ENCODE results near the gene SYNGAP1. TPM values are rescaled to one million over a fixed set of nuclear protein-coding genes. Genes with fewer than 3 reads are reported as not detected.

SYNGAP1 gene
- total RNA-seq, 3 donors from 2014 or later: 18.6 to 23.4 (median 20.2) TPM

DNA sequence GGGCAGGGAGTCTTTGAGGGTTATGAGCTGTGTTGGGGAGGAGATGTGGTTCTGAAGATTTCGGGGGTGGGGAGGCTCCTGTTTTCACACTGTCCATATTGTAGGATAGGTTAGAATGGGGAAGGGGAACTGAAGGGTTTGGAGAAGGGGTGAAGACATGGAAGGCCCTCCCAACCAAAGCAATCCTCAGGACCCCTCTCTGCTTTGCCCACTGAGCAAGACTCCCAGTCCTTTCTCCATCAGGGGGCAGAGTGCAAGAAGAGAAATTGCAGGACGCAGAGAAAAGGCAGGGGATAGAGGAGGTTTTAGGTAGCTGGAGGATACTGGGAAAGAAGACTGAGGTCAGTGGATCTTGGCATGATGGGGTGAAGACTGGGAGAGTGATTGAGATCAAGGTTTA, 3.9 kb downstream of the SYNGAP1 start:
- Mint-ChIP-seq H3K27me3 (ENCODE audit: low read depth) (no peaks in the 10 kb centered on the region), H3K4me1 (ENCODE audit: low read depth) (peaks cover 61% of the 10 kb centered on the region), H3K36me3 (ENCODE audit: insufficient read depth) (no peaks in the 10 kb centered on the region), H3K9me3 (no peaks in the 10 kb centered on the region), H3K4me3 (no peak overlapping the region)
- ATAC-seq (no peak), DNase-seq (no peak)

DNA sequence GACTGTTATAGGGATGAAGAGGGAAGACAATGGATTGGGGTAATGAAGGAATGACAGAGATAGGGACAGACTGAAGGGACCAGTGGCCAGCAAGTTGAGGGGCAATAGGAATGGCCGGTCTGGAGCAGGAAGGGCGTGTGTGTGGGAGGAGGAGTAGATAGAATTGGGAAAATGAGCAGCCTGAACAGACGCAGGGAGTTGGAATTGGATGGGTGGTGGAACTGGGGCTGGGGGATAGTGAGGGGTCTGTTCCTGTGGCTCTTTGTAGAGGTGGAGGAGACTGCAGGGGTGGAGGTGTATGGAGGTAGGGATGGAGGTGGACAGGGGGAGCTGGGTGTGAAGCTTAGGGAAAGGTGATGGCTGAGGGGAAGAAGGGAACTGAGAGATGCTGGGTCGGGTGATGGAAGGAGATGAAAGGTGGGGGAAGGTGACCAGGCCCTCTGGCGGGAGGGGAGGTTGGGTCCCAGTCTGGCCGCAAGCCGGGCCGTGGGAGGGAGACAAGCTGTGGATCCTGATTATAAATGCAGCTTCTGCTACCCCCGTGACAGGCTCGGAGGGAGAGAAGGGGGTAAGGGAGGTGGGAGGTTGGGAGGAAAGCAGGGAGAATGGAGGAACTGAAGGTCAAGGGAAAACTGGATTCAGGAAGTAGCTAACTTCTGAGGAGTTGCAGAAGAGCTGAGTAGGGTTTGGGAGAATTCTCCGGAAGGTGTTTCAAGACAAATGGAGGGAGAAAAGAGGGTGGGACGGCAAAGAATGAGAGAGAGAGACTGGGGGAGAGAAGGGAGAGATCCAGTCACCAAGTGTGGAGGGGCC, 5.2 kb downstream of the SYNGAP1 start:
- Mint-ChIP-seq H3K27me3 (ENCODE audit: low read depth) (no peaks in the 10 kb centered on the region), H3K4me1 (ENCODE audit: low read depth) (peaks cover 63% of the 10 kb centered on the region), H3K9me3 (no peaks in the 10 kb centered on the region), H3K4me3 (peak overlapping the region; percentile 90), H3K36me3 (ENCODE audit: insufficient read depth) (no peaks in the 10 kb centered on the region)
- ATAC-seq (no peak), DNase-seq (no peak)

DNA sequence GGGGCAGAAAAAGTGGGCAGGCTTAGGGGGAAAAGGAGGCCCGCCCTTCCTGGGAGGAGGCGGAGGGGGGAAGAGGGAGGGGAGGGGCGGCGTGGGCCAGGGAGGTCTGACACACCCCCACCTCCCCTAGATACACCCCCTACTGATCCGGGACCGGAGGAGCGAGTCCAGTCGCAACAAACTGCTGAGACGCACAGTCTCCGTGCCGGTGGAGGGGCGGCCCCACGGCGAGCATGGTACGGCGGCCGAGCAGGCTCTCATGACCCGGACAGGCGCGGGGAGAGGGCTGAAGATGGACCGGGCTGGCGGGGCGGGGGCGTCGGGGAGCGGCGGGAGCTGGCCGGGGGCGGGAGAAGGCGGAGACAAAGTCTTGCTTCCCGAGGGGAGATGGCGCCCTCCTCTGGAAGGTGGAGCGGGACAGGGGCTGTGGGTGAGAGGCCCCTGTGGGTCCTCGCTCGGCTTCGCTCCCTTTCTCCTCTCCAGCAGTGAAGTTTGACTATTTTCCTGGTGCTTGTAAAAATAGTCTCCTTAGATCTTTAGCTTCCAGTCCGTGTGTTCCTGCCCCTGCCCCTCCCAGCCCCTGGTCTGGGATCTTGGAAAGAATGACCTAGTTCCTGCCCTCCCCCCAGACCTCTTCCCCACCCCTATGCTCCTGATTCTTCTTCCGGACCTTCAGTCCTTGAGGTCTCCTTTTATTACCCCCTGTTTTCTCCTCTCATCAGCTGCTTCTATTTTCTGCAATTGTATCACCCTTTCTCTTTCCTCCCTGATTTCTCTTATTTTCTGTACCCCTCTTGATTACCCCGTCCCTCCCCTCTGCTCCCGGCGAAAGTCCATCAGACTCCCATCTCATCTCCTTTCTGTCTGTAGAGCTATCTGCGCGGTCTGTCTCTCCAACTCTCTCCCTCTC, 6.1 kb downstream of the SYNGAP1 start:
- peaks cover 69% of the 10 kb centered on the region for H3K4me1 Mint-ChIP-seq (ENCODE audit: low read depth)
- H3K27me3 Mint-ChIP-seq (ENCODE audit: low read depth): no peaks in the 10 kb centered on the region
- peak overlapping the region; percentile 90 for H3K4me3 Mint-ChIP-seq
- no peaks in the 10 kb centered on the region for H3K9me3 Mint-ChIP-seq
- no peaks in the 10 kb centered on the region for H3K36me3 Mint-ChIP-seq (ENCODE audit: insufficient read depth)
- DNase-seq (peak; percentile 77), ATAC-seq (peak; percentile 51 to 60)

DNA sequence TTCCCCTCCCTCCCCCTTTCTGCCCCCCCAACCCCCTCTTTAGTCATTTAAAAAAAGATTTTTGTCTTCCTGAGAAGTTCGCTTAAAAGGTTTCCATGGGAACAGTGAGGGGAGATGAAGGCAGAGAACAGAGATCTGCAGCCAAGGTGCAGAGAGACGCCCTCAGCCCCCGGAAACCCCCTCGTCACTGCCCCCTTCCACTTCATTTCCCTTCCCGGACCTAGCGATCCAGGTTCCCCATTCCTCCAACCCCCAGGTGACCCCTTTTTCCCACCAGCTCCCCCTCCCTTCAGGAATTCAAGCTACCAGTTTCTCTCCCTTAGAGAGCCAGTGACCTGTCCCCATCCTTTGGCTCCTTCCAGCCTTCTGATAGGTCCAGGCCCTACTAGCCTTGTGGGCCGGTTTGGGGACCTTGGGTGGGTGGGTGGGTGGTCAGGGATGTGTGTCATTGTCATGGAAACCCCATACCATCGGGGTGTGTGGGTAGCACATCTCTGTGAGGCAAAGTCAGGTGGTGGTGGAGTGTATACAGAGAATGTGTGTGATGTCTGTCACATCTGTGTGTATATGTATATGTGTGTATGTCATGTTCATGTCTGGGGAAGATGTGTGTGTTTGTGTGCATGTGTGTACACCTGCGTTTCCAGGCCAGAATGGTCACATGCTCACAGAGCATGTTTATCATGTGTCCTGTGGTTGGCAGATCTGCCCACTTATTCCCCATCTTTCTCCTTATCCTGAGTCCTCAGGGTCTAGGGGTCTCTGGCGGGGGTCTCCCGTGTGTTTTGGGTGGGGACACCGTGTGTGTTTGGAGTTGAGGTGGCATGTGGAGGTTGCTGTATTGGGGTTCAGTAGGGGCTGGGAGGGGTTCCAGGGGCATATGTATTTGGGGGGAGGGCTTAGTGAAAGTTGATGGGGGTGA, 7.0 kb downstream of the SYNGAP1 start:
- Mint-ChIP-seq H3K27me3 (ENCODE audit: low read depth) (no peaks in the 10 kb centered on the region), H3K36me3 (ENCODE audit: insufficient read depth) (no peaks in the 10 kb centered on the region), H3K4me3 (peak overlapping the region; percentile 90), H3K4me1 (ENCODE audit: low read depth) (peaks cover 67% of the 10 kb centered on the region), H3K9me3 (no peaks in the 10 kb centered on the region)
- ATAC-seq (peak; percentile 8 to 13), DNase-seq (no peak)

DNA sequence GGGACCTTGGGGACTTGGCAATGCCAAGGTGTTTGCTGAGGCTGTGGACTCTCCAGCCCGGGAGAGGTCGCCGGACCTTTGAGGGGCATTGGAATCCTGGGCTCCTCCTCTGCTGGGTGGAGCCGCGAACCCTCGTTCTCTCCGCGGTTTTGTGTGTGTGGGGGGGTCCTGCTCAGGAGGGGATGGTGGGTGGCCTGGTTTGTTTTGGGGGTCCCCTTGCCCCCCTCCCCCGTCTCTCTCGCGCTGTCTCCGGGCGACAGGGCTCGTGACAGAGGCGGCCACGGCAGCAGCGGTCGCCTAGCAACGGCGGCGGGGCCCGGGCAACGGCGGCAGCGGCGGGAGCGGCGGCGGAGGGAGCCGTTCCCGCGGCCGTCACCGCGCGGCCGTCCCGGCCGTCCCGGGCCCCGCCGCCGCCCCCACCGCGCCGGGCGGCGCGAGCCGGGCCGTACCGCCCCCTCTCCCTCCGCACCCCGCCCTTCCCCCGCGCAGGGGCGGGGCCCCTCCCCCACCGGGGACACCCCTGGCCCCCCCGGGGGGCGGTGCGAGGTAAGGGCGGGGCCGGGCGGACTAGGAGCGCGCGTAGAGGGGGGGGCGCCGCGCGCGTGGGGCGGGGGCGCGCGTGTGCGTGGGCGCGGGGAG, 7.8 kb downstream of the SYNGAP1 start:
- H3K36me3 Mint-ChIP-seq (ENCODE audit: insufficient read depth): no peaks in the 10 kb centered on the region
- peaks cover 75% of the 10 kb centered on the region for H3K4me1 Mint-ChIP-seq (ENCODE audit: low read depth)
- ATAC-seq (peak; percentile 13 to 14), DNase-seq (peak; percentile 67)
- H3K27me3 Mint-ChIP-seq (ENCODE audit: low read depth): no peaks in the 10 kb centered on the region
- H3K4me3 Mint-ChIP-seq: peak overlapping the region; percentile 90
- no peaks in the 10 kb centered on the region for H3K9me3 Mint-ChIP-seq

DNA sequence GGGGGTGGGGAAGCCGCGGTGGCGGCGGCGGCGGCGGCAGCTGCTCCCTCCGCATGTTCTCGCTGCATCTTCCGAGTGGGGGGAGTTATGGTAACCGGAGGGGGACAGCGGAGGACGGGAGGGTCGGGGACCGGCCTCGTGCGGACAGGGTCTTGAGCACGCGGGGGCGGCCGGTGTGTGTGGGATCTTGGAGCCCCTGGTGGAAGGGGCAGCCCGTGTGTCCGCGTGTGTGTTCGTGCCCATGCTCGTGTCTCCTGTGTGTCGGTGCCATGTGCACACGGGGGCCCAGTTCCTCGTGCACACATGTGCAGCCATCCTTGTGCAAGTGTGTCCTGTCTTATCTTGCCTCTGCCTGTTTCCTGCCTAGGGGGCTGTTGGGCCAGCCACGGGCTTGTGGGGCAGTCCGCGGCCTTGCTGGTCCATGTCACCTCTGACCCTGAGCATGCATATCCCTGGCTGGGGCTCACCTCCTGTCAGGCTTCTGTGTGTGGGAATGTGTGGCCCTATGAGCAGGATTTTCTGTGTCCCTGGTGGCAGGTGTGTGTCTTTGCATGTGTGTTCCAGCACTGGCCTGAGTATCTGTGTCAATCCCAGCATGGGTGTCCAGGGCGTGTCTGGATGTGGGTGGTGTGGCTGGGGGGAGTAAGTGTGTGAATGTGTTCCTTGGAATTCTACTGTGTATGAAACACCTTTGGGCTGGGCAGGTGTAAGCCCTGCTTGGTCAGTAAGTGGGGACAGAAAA, 8.5 kb downstream of the SYNGAP1 start:
- Mint-ChIP-seq H3K27me3 (ENCODE audit: low read depth) (no peaks in the 10 kb centered on the region), H3K4me3 (peak overlapping the region; percentile 85), H3K9me3 (no peaks in the 10 kb centered on the region), H3K4me1 (ENCODE audit: low read depth) (peaks cover 80% of the 10 kb centered on the region), H3K36me3 (ENCODE audit: insufficient read depth) (no peaks in the 10 kb centered on the region)
- no peak for DNase-seq
- ATAC-seq: peak; percentile 12 to 17

DNA sequence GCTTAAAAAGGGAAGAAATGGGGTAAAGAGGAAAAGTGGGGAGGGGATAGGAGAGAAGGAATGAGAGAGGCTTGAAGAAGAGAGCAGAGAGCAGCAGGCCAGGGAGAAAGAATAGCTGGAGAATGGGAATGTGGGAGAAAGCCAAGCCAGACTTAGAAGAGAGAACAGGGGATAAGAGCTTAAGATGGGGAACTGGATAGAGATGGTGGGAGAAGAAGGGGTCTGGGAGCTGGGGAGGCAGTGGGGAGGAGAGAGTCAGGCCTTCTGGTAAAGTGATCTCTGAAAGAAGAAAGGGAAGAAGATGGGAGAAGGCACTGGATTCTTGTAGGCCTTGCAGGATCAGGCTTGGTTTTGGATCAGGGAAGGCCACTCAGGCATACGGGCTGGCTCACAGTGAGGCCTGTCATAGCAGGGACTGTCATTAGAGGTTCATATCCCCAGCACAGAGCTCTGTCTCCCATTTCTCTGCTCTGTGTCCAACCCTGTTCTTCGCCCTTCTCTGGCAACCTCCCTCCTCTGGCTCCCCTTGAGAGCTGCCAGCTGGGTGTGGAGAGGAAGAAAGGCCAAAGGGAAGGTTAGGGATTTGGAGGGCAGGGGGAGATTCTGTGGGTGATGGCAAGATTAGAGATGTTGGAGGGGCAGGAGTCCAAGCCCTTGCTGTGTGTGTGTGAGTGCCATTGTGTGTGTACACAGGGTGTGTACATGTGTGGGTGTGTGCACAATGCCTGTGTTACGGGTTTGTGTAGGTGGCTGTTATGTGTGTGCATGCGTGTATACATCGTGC, 9.3 kb downstream of the SYNGAP1 start:
- Mint-ChIP-seq H3K36me3 (ENCODE audit: insufficient read depth) (no peaks in the 10 kb centered on the region), H3K4me3 (peak overlapping the region; percentile 85), H3K4me1 (ENCODE audit: low read depth) (peaks cover 77% of the 10 kb centered on the region), H3K27me3 (ENCODE audit: low read depth) (no peaks in the 10 kb centered on the region), H3K9me3 (no peaks in the 10 kb centered on the region)
- ATAC-seq: no peak
- no peak for DNase-seq

DNA sequence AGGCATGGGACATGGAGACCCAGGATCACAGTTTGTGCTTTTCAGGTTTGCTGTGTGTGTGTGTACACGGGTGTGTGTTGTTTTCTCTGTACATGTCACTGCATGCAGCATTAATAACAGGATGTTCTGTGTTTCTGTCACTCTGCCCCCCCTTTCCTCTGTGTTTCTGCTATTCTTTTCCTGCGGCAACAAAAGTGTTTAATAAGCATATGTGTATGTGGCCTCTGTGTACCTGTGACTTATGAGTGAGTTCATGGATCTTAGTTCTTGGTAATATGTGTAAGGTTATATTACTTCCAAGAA, 9.8 kb downstream of the SYNGAP1 start:
- ATAC-seq (no peak), DNase-seq (no peak)
- Mint-ChIP-seq H3K36me3 (ENCODE audit: insufficient read depth) (no peaks in the 10 kb centered on the region), H3K27me3 (ENCODE audit: low read depth) (no peaks in the 10 kb centered on the region), H3K4me3 (peak overlapping the region; percentile 85), H3K9me3 (no peaks in the 10 kb centered on the region), H3K4me1 (ENCODE audit: low read depth) (peaks cover 71% of the 10 kb centered on the region)

DNA sequence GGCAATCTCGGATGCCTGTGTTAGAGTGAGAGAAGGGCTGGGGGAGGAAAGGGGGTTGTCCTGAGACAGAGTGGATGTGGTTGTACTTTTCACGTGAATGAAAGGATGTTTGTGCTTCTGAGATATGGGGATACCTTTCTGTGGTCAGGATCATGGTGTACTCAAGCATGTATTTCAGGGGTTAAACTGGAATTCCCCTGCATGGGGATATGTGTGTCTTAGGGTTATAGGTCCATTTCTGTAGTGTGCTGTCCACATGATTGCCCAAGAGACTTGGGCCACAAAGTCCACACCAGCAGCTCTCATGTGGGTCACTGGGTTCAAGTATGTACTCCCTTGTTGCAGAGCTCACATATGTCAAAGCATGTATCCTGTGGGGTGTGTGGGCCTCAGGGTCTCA, 10.5 kb downstream of the SYNGAP1 start:
- no peak for ATAC-seq
- H3K4me3 Mint-ChIP-seq: peak overlapping the region; percentile 85
- DNase-seq: no peak
- H3K9me3 Mint-ChIP-seq: no peaks in the 10 kb centered on the region
- no peaks in the 10 kb centered on the region for H3K27me3 Mint-ChIP-seq (ENCODE audit: low read depth)
- H3K4me1 Mint-ChIP-seq (ENCODE audit: low read depth): peaks cover 65% of the 10 kb centered on the region
- H3K36me3 Mint-ChIP-seq (ENCODE audit: insufficient read depth): no peaks in the 10 kb centered on the region

DNA sequence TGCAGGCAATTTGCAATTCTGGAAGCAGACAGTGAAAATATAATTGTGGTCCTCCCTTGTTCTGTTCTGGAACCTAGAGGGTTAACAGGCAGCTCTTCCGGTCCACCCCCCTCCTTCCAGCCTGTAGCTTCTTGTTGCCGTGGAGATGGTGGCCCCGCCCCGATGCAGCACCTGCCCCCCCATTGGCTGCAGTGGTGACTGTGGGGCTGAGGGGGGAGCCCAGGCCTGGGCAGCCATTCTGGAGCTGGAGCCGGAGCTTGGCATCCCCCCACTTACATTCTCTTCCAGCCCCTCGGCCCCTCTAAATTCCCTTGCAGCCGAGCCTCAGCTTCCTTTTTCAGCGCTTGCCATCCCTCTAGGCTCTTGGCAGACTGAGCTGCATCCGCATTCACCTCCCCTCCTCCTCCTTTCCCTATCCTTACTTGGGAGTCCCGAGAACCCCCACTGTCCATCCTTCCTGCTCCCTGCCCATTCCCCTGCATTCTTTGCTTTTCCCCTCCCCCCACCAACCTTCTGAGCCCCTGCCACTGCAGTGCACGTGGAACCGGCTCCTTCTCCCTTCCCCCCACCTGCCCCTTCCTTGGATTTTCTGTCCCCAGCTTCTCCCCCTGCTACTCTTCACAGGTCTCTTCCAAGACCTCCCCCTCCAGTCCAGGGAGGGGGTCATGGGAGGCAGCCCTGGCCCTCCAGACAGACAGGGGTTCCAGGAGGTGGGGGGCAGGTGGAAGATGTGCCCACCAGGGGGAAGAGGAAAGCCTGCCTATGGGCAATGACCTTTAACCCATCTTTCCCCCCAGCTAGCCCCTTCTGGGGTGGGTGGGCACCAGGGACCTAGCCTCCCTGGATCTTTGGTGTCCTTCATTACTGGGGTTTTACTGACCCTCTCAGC, 11.4 kb downstream of the SYNGAP1 start:
- no peaks in the 10 kb centered on the region for H3K27me3 Mint-ChIP-seq (ENCODE audit: low read depth)
- peak overlapping the region; percentile 85 for H3K4me3 Mint-ChIP-seq

DNA sequence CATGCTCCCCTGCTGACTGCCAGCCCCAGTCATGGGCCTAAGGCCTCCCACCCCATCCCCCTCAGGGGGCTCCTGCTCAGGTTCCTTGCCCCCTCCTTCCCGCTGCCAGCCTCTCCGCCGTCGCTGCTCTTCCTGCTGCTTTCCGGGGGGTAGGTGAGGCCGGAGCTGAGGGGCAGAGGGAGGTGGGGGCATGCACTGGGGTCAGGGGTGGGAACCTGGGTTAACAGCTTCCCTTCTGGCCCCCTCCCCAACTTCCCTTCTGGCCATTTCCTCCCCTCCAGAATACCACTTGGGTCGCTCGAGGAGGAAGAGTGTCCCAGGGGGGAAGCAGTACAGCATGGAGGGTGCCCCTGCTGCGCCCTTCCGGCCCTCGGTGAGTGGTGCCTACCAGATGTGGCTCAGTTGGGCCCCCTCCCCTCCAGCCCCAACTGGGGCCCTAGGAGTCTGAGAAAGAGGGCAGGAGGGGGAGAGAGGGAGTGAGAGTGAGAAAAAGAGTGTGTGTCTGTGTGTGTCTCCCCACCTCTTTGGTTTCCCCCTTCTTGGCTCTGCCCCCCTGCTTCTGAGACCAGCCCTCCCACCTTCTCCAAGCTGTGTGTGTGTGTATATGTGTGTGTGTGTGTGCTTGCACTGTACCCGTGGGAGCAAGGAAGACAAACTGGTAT, 12.1 kb downstream of the SYNGAP1 start:
- Mint-ChIP-seq H3K36me3 (ENCODE audit: insufficient read depth) (no peaks in the 10 kb centered on the region), H3K4me3 (peak overlapping the region; percentile 48), H3K9me3 (no peaks in the 10 kb centered on the region), H3K4me1 (ENCODE audit: low read depth) (peaks cover 56% of the 10 kb centered on the region), H3K27me3 (ENCODE audit: low read depth) (no peaks in the 10 kb centered on the region)
- ATAC-seq (no peak), DNase-seq (no peak)

More for the DNA sequence above, 11.4 kb downstream of the SYNGAP1 start:
- Mint-ChIP-seq H3K9me3 (no peaks in the 10 kb centered on the region), H3K4me1 (ENCODE audit: low read depth) (peaks cover 61% of the 10 kb centered on the region), H3K36me3 (ENCODE audit: insufficient read depth) (no peaks in the 10 kb centered on the region)
- peak; percentile 70 for DNase-seq
- peak; percentile 58 to 72 for ATAC-seq

Measured in activated T-cell treated with anti-CD3 and anti-CD28 coated beads, Interleukin-2, amount 50 U/mL, for 4 hours (primary cell).